GM18867 (cell line): Measurements from ENCODE around the gene SERINC4.
"Not testable (repeated sequence)": the region's sequence is repeated elsewhere in the genome, so short reads cannot be mapped to it uniquely, and the experiment has no call there.

Experiments
- ATAC-seq: cut with Tn5 transposase; IDR thresholded peaks from one replicate; pipeline ENCODE4 v1.9.1; 2021; ENCODE audit warnings: mild to moderate bottlenecking, moderate library complexity; ENCODE audit not compliant: unreplicated experiment

The SERINC4 gene

DNA sequence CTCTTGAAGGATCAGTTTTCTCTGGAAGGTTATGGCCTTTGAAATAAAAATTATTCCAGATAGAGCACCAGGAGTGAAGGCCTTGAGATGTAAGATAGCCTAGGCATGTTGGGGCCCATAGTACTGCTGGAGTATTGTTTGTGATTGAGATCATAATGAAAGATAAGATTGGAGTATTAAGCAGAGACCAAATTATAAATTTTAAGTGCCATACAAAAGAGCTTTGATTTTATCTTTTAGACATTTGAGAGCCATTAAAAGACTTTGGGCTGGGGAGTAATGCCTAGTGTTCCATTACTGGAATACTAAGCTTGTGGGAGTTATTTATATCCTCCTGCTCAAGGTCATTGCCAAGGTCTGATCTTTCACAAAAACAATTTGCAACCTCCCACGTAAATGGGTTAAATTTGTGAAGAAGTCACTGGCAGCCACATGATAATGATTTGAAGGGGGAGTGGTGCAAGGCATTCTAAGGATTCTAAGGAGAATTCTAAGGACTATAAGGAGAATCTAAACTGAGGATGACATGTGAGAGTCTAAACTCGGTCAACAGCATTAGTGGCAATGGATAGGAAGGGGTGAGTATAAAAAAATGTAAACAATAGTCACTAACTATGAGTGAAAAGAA is 36.1 kb downstream of the SERINC4 start:
- ATAC-seq: no peak

DNA sequence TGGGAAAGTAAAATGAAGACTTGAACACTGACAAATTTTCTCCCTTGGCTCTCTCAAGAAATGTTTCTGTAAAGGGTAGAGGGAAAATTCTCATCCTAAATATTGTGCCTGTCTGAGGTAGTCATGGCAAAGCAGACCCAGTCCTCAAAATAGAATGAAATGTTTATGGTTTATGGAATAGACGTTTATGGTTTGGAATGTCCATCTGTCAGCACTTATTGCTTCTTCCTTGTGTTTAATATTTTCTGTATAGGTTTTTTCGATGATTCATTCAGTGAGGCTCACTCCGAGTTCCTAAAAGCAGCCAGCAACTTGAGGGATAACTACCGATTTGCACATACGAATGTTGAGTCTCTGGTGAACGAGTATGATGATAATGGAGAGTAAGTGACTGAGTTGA is 37.2 kb downstream of the SERINC4 start:
- ATAC-seq: no peak

DNA sequence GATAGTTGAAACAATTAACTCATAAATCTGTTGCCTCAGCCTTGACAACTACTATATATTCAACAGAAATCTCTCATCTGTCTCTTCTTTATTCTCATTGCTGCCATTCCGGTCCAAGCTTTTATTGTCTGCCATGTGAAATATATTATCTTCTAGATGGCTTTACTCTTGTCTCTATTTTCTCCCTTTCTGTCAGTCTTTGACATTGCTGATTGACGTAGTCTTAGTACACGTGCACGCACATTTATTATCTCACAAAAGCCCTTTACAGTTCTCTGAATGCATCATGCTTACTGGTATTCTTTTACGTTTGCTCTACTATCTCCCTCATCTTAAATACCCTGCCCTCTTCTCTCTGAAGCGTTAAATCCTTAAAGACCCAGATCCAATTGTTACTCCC is 48.1 kb downstream of the SERINC4 start:
- no peak for ATAC-seq

DNA sequence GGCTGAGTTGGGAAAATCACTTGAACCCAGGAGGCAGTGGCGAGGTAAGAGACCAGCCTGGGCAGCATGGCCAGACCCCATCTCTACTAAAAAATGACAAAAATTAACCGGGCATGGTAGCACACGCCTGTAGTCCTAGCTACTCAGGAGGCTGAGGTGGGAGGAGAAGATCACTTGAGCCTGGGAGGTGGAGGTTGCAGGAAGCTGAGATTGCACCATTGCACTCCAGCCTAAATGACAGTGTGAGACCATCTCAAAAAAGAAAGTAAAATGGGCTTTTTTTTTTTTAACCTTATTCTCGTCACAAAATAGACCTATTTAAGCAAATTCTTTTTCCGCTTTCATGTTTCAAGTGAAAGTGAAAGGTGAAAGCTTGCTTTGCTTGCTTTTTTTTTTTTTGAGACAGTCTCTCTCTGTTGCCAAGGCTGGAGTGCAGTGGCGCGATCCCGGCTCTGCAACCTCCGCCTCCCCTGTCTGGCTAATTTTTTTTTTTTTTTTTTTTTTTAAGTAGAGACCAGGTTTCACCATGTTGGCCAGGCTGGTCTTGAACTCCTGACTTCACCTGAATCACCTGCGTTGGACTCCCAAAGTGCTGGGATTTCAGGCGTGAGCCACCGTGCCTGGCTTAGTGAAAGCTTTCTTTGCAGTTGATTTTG is 50.2 kb downstream of the SERINC4 start:
- peak; percentile 51 for ATAC-seq

DNA sequence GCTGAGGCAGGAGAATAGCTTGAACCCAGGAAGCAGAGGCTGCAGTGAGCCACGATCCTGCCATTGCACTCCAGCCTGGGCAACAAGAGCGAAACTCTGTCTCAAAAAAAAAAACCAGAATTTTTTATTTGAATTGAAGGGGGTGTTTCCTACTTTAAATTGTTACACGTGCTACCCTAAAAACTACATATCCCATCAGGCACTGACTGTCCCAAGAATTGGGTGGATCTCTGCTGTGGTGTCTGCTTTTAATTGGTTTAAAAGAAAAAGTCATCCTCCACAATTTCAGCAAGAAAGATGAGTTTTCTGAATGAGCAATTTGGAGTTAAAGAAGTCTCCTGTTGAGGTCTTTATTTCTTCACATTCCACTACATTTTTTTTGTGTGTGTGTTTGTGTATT is 51.6 kb downstream of the SERINC4 start:
- ATAC-seq: no peak

DNA sequence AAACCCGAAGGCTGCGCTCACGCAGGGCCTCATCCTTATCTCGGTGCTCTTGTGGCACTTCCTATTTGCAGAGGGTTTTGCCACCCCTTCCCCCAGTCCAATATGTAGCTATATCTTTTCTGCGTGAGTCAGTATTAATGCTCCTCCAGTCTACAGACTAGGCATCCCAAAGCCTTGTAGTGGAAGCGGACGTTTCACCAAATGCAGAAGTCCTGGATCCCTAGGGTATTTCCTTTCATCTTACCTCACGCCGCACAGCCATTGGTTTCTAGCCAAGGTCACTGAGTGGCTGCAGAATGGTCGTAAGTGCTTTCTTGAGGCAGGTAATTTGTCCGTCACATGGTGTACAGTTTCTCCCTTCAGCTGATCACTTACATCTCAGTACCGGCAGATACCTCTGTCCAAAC is 53.1 kb downstream of the SERINC4 start:
- ATAC-seq: not testable (repeated sequence)

DNA sequence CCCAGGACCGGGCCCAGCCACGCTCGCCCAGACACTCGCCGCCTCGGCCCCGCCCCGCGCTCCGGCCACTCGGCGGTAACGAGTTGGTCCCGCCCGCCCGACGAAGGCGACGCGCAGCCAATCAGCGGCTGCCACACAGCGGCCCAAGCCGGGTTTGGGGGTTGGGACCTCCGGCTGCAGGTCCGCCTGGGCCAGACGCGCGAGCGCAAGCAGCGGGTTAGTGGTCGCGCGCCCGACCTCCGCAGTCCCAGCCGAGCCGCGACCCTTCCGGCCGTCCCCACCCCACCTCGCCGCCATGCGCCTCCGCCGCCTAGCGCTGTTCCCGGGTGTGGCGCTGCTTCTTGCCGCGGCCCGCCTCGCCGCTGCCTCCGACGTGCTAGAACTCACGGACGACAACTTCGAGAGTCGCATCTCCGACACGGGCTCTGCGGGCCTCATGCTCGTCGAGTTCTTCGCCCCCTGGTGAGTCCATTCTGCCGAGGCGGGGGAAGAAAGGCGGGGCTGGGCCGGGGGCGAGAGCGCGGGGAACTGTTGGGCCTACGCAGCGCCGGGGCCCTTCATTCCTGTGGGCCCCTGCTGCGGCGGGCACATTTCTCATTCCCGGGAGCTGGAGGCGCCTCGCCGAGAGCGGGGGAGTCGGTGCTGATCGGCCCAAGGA is 53.6 kb downstream of the SERINC4 start, which contains the start of gene PDIA3:
PDIA3 (plus strand) TSS at position 194 of the 658 bp plus-strand sequence; CDS start at position 296, 102 bp downstream.
- ATAC-seq: peak; percentile 72
